ENCODE measurements around the gene BPTF.

BPTF gene

DNA sequence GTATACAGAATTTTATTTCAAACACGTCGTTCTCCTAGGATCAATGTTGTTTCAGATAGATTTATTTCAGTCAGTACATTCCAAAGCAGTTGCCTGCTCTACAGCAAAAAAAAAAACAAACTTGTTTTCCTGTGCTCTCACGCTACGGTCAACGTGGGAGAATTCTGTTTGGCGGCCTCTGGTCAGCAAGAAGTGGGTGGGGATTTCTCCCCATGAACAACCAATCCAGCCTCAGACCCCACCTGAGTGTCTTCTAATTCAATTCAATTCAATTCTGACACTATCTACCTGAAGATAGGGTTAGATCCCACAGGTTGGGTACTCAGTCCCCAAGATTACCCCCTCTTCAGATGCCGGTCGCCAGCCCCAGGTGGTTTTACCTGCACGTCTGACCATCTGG, 148.9 kb downstream of the BPTF start:
- TF ChIP-seq FOXP2 (optimal IDR thresholded peaks at IDR 0.05; ENCODE audit: borderline replicate concordance, extremely low read depth, extremely low read length, insufficient read depth) (no peak), POLR2AphosphoS5 (IDR thresholded peaks at IDR 0.05; ENCODE audit: low read depth, low read length) (no peak), SIN3A (IDR thresholded peaks at IDR 0.05; ENCODE audit: borderline replicate concordance, insufficient read depth, low read length) (no peak), TAF1 (IDR thresholded peaks at IDR 0.05; ENCODE audit: borderline replicate concordance, insufficient read depth, low read length) (no peak)
- TF ChIP-seq, protein P1, sequence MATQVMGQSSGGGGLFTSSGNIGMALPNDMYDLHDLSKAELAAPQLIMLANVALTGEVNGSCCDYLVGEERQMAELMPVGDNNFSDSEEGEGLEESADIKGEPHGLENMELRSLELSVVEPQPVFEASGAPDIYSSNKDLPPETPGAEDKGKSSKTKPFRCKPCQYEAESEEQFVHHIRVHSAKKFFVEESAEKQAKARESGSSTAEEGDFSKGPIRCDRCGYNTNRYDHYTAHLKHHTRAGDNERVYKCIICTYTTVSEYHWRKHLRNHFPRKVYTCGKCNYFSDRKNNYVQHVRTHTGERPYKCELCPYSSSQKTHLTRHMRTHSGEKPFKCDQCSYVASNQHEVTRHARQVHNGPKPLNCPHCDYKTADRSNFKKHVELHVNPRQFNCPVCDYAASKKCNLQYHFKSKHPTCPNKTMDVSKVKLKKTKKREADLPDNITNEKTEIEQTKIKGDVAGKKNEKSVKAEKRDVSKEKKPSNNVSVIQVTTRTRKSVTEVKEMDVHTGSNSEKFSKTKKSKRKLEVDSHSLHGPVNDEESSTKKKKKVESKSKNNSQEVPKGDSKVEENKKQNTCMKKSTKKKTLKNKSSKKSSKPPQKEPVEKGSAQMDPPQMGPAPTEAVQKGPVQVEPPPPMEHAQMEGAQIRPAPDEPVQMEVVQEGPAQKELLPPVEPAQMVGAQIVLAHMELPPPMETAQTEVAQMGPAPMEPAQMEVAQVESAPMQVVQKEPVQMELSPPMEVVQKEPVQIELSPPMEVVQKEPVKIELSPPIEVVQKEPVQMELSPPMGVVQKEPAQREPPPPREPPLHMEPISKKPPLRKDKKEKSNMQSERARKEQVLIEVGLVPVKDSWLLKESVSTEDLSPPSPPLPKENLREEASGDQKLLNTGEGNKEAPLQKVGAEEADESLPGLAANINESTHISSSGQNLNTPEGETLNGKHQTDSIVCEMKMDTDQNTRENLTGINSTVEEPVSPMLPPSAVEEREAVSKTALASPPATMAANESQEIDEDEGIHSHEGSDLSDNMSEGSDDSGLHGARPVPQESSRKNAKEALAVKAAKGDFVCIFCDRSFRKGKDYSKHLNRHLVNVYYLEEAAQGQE (IDR thresholded peaks at IDR 0.05; ENCODE audit: insufficient read depth in 1 of 2, low read depth in 2 of 2, low read length in 2 of 2), result no peak

DNA sequence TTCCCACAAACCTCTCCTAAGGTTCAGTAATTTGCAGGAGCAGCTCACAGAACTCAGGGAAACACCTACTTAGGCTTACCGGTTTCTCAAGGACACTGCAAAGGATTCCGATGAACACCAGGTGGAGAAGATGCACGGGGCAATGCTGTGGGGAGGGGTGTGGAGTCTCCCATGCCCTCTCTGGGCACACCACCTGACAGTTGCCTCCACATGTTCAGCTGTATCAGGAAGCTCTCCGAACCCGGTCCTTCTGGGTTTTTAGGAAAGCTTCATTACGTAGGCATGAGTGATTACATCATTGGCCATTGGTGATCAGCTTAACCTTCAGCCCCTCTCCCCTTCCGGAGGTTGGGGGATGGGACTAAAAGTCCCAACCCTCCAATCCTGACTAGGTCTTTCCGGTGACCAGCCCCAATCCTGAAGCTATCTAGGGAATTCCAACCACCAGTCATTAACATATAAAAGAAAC, 149.3 kb downstream of the BPTF start:
- TF ChIP-seq POLR2AphosphoS5 (IDR thresholded peaks at IDR 0.05; ENCODE audit: low read depth, low read length) (no peak), SIN3A (IDR thresholded peaks at IDR 0.05; ENCODE audit: borderline replicate concordance, insufficient read depth, low read length) (no peak), FOXP2 (optimal IDR thresholded peaks at IDR 0.05; ENCODE audit: borderline replicate concordance, extremely low read depth, extremely low read length, insufficient read depth) (no peak), TAF1 (IDR thresholded peaks at IDR 0.05; ENCODE audit: borderline replicate concordance, insufficient read depth, low read length) (no peak)
- TF ChIP-seq, protein P1 (IDR thresholded peaks at IDR 0.05; ENCODE audit: insufficient read depth in 1 of 2, low read depth in 2 of 2, low read length in 2 of 2), result no peak

DNA sequence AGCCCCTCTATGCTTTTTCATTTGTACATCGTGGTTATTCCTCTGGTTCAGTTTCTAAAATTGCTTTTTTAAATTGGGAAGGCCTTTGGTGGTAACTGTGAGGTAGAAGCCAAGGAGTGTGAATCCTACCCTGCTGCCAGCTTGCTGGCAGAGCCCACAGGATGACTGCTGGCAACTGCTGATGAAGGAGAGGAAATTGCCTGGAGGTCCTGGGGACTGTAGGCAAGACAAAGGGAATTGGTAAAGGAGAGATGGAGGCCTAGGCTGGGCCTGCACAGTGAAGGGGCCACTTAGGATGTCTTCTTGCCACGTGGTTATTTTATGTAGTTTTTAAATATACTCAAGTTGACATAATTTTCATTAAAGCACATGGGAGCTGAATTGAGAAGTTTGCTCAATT, 155.2 kb downstream of the BPTF start:
- TF ChIP-seq FOXP2 (optimal IDR thresholded peaks at IDR 0.05; ENCODE audit: borderline replicate concordance, extremely low read depth, extremely low read length, insufficient read depth), result no peak
- TF ChIP-seq SIN3A (IDR thresholded peaks at IDR 0.05; ENCODE audit: borderline replicate concordance, insufficient read depth, low read length), result no peak
- TF ChIP-seq POLR2AphosphoS5 (IDR thresholded peaks at IDR 0.05; ENCODE audit: low read depth, low read length), result no peak
- TF ChIP-seq, protein P1 (IDR thresholded peaks at IDR 0.05; ENCODE audit: insufficient read depth in 1 of 2, low read depth in 2 of 2, low read length in 2 of 2), result no peak
- TF ChIP-seq TAF1 (IDR thresholded peaks at IDR 0.05; ENCODE audit: borderline replicate concordance, insufficient read depth, low read length), result no peak

DNA sequence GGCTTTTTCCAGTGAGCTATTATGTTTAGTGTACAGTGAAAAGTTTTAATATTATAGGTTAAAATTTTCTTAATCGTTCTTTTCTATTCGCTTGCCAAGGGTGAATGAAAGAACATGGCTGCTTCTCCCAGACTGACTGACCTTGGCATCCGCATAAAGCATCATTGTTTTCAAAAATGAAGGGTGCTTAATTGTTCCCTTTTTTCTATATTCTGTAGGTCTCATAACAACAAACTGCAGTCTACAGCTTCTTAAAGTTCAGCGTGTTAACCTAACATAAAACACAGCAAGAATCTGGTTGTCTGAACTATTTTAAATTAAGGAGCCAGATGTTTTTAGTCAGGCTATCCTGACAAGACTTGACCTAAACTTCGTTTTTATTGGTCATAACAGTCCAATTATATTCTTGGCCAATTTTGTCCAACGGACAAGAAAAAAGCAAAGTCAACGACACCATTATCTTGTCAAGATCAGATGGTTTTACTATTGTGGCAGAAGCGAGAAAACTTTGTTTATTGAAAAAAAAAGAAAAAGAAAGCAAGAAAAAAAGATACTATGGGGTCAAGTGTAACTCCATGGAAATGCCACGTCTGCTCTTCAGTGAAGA, 156.8 kb downstream of the BPTF start:
- TF ChIP-seq, protein P1 (IDR thresholded peaks at IDR 0.05; ENCODE audit: insufficient read depth in 1 of 2, low read depth in 2 of 2, low read length in 2 of 2), result no peak
- TF ChIP-seq POLR2AphosphoS5 (IDR thresholded peaks at IDR 0.05; ENCODE audit: low read depth, low read length), result no peak
- TF ChIP-seq SIN3A (IDR thresholded peaks at IDR 0.05; ENCODE audit: borderline replicate concordance, insufficient read depth, low read length), result no peak
- TF ChIP-seq FOXP2 (optimal IDR thresholded peaks at IDR 0.05; ENCODE audit: borderline replicate concordance, extremely low read depth, extremely low read length, insufficient read depth), result no peak
- TF ChIP-seq TAF1 (IDR thresholded peaks at IDR 0.05; ENCODE audit: borderline replicate concordance, insufficient read depth, low read length), result no peak
